ENCODE measurements around the gene TRABD.

TRABD gene

DNA sequence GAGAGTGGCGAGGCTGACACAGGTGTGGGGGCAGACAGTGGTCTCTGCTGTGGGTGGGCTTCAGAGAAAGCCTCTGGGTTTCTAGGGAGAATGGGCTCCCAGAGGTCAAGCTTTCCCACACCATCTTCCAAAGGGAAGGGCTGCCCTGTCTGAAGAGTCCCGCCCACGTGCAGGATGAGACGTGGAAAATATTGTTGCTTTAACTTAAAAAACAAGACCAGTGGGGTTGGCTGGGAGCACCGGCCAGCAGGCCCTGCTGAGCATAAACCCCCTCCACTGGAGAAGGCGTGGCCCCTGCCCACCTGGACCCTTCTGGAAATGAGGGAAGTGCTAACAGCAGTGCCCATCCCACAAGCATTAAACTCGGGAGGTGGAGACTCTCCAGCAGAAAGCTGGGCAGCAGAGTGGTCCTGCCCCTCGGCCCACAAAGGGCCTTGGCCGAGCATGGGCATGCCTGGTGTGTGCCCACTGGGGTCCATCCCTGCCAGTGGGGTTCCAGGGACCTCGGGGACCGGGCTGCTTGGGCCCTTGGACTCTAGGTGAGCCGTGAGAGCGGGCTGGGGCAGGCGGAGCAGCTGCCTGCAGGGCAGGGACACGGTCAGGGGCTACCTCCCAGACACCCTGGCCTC, 30.5 kb downstream of the TRABD start:
- TF ChIP-seq, protein P1, sequence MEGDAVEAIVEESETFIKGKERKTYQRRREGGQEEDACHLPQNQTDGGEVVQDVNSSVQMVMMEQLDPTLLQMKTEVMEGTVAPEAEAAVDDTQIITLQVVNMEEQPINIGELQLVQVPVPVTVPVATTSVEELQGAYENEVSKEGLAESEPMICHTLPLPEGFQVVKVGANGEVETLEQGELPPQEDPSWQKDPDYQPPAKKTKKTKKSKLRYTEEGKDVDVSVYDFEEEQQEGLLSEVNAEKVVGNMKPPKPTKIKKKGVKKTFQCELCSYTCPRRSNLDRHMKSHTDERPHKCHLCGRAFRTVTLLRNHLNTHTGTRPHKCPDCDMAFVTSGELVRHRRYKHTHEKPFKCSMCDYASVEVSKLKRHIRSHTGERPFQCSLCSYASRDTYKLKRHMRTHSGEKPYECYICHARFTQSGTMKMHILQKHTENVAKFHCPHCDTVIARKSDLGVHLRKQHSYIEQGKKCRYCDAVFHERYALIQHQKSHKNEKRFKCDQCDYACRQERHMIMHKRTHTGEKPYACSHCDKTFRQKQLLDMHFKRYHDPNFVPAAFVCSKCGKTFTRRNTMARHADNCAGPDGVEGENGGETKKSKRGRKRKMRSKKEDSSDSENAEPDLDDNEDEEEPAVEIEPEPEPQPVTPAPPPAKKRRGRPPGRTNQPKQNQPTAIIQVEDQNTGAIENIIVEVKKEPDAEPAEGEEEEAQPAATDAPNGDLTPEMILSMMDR (IDR thresholded peaks at IDR 0.05; ENCODE audit: extremely low read depth, insufficient read depth, missing control alignments), result no peak
- DNase-seq (ENCODE audit: low spot score), result no peak
- in situ Hi-C loops (cut with MboI; ENCODE audit: low pct_unique_long_range_greater_than_20kb, low sequenced_read_pairs, unreplicated experiment), result no loop called here

DNA sequence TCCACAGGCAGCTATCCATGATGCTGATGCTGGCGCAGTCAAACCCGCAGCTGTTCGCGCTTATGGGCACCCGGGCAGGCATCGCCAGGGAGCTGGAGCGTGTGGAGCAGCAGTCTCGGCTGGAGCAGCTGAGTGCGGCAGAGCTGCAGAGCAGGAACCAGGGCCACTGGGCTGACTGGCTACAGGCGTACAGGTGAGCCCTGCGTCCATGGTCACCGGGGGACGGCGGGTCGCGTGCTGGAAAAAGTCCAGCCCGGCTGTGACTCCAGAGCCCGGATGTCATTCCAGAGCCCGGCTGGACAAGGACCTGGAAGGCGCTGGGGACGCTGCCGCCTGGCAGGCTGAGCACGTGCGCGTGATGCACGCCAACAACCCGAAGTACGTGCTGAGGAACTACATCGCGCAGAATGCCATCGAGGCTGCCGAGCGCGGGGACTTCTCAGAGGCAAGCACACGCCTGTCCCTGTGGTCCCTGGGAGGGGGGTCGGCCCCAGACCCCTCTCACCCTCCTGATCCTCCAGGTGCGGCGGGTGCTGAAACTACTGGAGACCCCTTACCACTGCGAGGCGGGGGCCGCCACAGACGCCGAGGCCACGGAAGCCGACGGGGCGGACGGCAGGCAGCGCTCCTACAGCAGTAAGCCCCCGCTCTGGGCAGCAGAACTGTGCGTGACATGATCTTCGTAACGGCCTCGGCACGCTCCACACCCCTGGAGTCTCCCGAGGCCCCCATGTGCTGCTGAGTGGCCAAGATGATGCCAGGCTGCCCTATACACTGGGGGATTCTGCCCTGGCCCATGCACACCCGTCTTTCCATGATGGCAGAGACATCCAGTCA, 31.2 kb downstream of the TRABD start:
- DNase-seq (ENCODE audit: low spot score), result no peak
- TF ChIP-seq, protein P1 (IDR thresholded peaks at IDR 0.05; ENCODE audit: extremely low read depth, insufficient read depth, missing control alignments), result no peak
- in situ Hi-C loops (cut with MboI; ENCODE audit: low pct_unique_long_range_greater_than_20kb, low sequenced_read_pairs, unreplicated experiment), result no loop called here

DNA sequence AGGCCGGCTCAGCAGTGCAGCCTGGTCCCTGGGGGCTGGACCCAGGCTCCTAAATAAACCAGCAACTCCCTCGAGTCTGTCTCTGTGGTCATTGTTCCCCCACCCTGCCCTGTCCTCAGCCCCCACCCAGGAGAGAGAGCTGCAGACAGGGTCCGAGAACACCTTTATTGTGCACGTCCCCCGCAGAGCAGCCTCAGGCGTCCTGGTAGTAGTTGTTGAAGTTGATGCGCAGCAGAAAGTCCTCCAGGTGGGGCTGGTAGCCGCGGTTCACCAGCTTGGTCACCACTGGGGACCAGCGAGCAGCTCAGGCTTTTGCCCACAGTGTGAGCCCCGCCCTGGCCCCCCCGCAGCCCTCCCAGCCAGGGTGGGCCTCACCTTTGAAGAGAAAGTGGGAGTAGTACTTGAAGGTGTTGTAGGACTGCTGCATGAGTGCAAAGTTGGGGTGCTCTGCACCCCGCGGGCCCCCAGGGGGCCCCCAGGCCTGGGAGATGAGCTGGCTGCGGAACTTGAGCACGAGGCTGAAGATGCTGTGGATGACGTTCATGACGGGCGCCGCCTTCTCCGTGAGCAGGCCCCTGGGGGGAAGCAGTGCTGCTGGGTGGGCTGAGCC, 31.9 kb downstream of the TRABD start:
- DNase-seq (ENCODE audit: low spot score), result no peak
- in situ Hi-C loops (cut with MboI; ENCODE audit: low pct_unique_long_range_greater_than_20kb, low sequenced_read_pairs, unreplicated experiment), result no loop called here
- TF ChIP-seq, protein P1 (IDR thresholded peaks at IDR 0.05; ENCODE audit: extremely low read depth, insufficient read depth, missing control alignments), result no peak

DNA sequence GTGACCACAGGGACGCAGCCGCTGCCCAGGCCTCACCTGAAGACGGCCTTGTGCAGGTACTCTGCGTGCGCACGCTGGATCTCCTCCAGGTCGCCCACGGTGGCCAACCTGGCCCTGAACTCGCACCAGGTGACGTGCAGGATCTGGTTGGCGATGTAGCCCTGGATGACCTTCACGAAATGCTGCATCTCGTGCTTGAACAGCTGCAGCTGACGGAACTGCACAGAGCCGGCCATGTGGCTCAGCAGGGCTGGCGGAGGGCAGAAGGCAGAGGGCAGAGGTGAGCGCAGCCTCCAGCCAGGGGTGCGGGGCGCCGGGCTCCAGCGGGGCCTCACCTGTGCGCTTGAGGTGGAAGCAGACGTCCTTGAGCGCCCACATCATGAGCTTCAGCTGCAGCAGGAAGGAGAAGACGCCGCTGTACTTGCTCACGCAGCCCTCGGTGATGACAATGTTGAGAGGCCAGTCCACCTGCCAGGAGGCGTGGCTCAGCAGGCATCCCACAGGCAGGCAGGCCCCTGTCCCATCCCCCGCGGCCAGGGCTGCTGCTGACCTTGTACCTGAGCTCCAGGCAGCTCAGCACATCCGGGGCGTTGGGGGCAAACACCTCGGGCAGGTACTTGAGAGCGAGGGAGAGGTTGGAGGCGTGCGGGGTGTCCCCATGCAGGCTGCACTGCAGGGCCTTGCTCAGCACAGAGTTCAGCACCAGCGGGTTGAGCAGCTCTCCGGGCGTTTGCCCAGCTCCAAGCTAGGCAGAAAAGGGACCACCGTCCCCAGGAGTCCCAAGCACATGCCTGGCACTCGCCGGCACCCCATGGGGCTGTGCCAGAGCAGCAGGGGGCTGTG, 32.7 kb downstream of the TRABD start:
- no peak for DNase-seq (ENCODE audit: low spot score)
- in situ Hi-C loops (cut with MboI; ENCODE audit: low pct_unique_long_range_greater_than_20kb, low sequenced_read_pairs, unreplicated experiment), result no loop called here
- TF ChIP-seq, protein P1 (IDR thresholded peaks at IDR 0.05; ENCODE audit: extremely low read depth, insufficient read depth, missing control alignments), result no peak

DNA sequence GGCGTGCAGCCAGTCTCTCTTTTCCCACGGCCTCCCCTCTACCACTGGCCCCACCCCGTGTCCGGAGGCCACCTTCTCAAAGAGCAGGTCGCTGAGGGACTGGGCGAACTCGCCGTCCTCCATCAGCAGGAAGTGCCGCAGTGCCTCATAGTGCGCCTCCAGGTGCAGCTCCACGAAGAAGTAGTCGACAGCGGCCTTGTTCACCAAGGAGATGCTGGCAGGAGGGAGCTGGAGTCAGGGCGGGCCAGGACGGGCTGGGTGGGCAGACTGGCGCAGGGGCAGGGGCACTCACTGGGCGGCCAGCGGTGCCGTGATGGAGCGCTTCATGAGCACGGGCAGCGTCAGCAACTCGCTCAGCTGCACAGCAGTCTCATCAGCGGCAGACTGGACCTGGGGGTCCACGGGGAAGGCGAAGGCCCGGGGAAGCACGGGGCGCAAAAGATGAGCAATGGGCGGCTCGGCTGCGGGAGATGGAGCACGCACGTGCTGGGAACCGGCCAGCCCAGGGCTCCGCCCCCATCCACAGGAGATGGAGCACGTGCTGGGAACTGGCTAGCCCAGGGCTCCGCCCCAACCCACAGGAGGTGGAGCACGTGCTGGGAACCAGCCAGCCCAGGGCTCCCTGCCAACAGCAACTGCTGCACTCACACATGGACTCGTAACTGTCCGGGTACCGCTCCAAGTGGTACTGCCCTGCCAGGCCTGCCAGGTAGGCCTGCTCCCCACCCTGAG, 33.4 kb downstream of the TRABD start:
- in situ Hi-C loops (cut with MboI; ENCODE audit: low pct_unique_long_range_greater_than_20kb, low sequenced_read_pairs, unreplicated experiment), result no loop called here
- TF ChIP-seq, protein P1 (IDR thresholded peaks at IDR 0.05; ENCODE audit: extremely low read depth, insufficient read depth, missing control alignments), result no peak
- DNase-seq (ENCODE audit: low spot score), result no peak
